ENCODE data around the gene B3GNT4. TPM values are rescaled to one million over a fixed set of nuclear protein-coding genes. Genes with fewer than 3 reads are reported as not detected.

The B3GNT4 gene
- 0.23 and 0.31 TPM in 2 replicates for total RNA-seq
- 0.11 and 0.13 TPM in 2 replicates for polyA plus RNA-seq
- polyA plus RNA-seq (2011; cell fraction: cytosol; rRNA removed): 0.06 and 0.08 TPM in 2 replicates
- 0.22 and 0.36 TPM in 2 replicates for polyA plus RNA-seq (2011; cell fraction: nucleus; rRNA removed)
- 0.80 and 0.97 TPM in 2 replicates for polyA plus RNA-seq (2012)
- 0.15 TPM in 1 of 2 replicates, not detected in the other for polyA minus RNA-seq
- polyA minus RNA-seq (2011; cell fraction: cytosol; rRNA and poly(A)+ RNA removed): not detected
- polyA minus RNA-seq (2011; cell fraction: nucleus; rRNA and poly(A)+ RNA removed): 0.24 TPM in 1 of 2 replicates, not detected in the other
- percentile 15 among the genes with signal in this experiment for Bru-seq, nascent RNA
- not detected for BruChase-seq, experiment 1, labeled RNA remaining after a 6-hour chase
- BruChase-seq, experiment 2, labeled RNA remaining after a 2-hour chase: percentile 12 among the genes with signal in this experiment
- long read RNA-seq, partial matches to known transcripts: 0 of 2 reads
- long read RNA-seq, other reads (novel, unspliced or antisense): 1 of 2 reads

- Histone ChIP-seq H3K9me3 (replicated peaks; ENCODE audit: control insufficient read depth, insufficient read depth, low read length) (no peaks in the 10 kb centered on the region), H2AFZ (ENCODE audit: low read depth, low read length) (peak within 1 kb of the TSS; percentile 74), H3K27ac (ENCODE audit: insufficient read depth, low read depth, low read length) (no peak within 1 kb of the TSS), H3K27me3 (ENCODE audit: control insufficient read depth in 2 of 2, insufficient read depth in 2 of 2, low read length in 2 of 2) (peaks cover 9 to 18% of the 10 kb centered on the region in 2 experiments), H4K20me1 (replicated peaks; ENCODE audit: control insufficient read depth, extremely low read depth, insufficient read depth, low read length) (no peaks in the 10 kb centered on the region), H3K9ac (replicated peaks; ENCODE audit: extremely low read depth, insufficient read depth, low read length) (peak within 1 kb of the TSS; percentile 12), H3K4me2 (ENCODE audit: insufficient read depth, low read length) (peak within 1 kb of the TSS; percentile 57), H3K9me1 (replicated peaks; ENCODE audit: control insufficient read depth, extremely low read depth, insufficient read depth, low read length) (no peaks in the 10 kb centered on the region), H3K36me3 (ENCODE audit: control insufficient read depth in 2 of 2, extremely low read depth in 1 of 2, insufficient read depth in 2 of 2, low read length in 2 of 2) (peaks cover 6 to 8% of the 10 kb centered on the region in 2 experiments), H3K4me3 (replicated peaks in 1 of 3; ENCODE audit: insufficient read depth in 1 of 3, low read depth in 1 of 3, low read length in 3 of 3) (peak within 1 kb of the TSS in 2 of 3 experiments; percentile 24 to 29), H3K79me2 (ENCODE audit: control insufficient read depth, insufficient read depth, low read length) (no peaks in the 10 kb centered on the region), H3K4me1 (ENCODE audit: control insufficient read depth, extremely low read depth, insufficient read depth, low read length) (peaks cover 8% of the 10 kb centered on the region)
- intact Hi-C loops (cut with micrococcal nuclease) (no loop called here), dilution Hi-C loops (cut with MboI; ENCODE audit: extremely low pct_ligation_motif_present, low sequenced_read_pairs) (no loop called here)
- DNase-seq (ENCODE audit: low read depth, low spot score) (peak; percentile 40), FAIRE-seq (peak; percentile 78)
- POLR2A ChIA-PET: interaction anchor here (0.6 kb wide), 1 partner anchor 56 kb away, joined by 3 read pairs; no protein-coding TSS in a partner anchor
- BruUV-seq (replicated peaks): no TSS peak
- TF ChIP-seq POLR2AphosphoS5 (IDR thresholded peaks at IDR 0.05; ENCODE audit: insufficient read depth, low read depth, low read length): no peak
- TF ChIP-seq POLR2A (IDR thresholded peaks at IDR 0.05; ENCODE audit: low read depth, low read length): no peak
- no peak for TF ChIP-seq EZH2 (IDR thresholded peaks at IDR 0.05; ENCODE audit: borderline replicate concordance, low read depth, low read length, severe bottlenecking)
- TF ChIP-seq FOS (IDR thresholded peaks at IDR 0.05; ENCODE audit: borderline replicate concordance, insufficient read depth, low read length): no peak
- TF ChIP-seq MAX (IDR thresholded peaks at IDR 0.05; ENCODE audit: insufficient read depth, insufficient read length): no peak
- TF ChIP-seq JUN (IDR thresholded peaks at IDR 0.05; ENCODE audit: borderline replicate concordance, insufficient read depth, insufficient read length, low read depth): no peak
- TF ChIP-seq CTCF (IDR thresholded peaks at IDR 0.05; ENCODE audit: extremely low read depth in 1 of 2, insufficient read depth in 1 of 2, low read depth in 1 of 2, low read length in 2 of 2): no peak
- CTCF ChIA-PET: interaction anchor here (0.9 kb wide), 1 partner anchor 12 kb away, joined by 3 read pairs; no protein-coding TSS in a partner anchor
Observed at GRCh38 chr12:122203301-122204166, at the start of gene B3GNT4. B3GNT4 (plus strand) TSS chr12:122203709; CDS start chr12:122204619, 910 bp downstream.
